ENCODE results near the gene WDR1.

DNA sequence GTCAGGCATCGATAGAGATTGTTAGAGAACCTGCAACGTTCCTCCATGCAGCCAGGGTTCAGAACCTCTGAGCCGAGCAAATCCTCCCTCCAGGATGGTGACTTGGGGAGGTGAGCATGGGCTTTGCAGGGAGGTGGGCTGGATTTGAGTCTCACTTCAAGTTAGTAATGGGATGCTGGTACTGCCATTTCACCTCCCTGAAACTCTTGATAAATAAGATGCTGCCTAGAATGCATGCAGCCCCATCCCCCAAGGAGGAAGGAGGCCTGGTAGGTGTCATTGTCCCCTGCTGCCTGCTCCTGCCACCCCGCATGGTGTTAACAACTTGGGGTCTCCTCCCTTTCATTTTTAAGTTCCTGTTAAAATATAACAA lies 59.6 kb downstream of the WDR1 start:
- TF ChIP-seq, protein P1, sequence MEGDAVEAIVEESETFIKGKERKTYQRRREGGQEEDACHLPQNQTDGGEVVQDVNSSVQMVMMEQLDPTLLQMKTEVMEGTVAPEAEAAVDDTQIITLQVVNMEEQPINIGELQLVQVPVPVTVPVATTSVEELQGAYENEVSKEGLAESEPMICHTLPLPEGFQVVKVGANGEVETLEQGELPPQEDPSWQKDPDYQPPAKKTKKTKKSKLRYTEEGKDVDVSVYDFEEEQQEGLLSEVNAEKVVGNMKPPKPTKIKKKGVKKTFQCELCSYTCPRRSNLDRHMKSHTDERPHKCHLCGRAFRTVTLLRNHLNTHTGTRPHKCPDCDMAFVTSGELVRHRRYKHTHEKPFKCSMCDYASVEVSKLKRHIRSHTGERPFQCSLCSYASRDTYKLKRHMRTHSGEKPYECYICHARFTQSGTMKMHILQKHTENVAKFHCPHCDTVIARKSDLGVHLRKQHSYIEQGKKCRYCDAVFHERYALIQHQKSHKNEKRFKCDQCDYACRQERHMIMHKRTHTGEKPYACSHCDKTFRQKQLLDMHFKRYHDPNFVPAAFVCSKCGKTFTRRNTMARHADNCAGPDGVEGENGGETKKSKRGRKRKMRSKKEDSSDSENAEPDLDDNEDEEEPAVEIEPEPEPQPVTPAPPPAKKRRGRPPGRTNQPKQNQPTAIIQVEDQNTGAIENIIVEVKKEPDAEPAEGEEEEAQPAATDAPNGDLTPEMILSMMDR (IDR thresholded peaks at IDR 0.05), result no peak
- TF ChIP-seq EP300 (IDR thresholded peaks at IDR 0.05), result no peak

Measured in upper lobe of left lung (tissue), 4 donors.